A549 (cell line): Measurements from ENCODE around the gene RTP2. TPM values are rescaled to one million over a fixed set of nuclear protein-coding genes. Genes with fewer than 3 reads are reported as not detected.

Experiments
- ATAC-seq, 2 experiments: fragments of 200-7000 bp in 1 of 2; fragments of >200 bp in 1 of 2; cut with Nextera tagmentation in 1 of 2; cut with Tn5 transposase in 1 of 2; 3 replicates each; pipeline versions ENCODE4 v1.8.0 to v1.9.1; 2018 to 2020; ENCODE audit warnings: mild to moderate bottlenecking in 1 of 2, moderate library complexity in 1 of 2
- CTCF ChIA-PET: fragments of 300-600 bp; sonication (Branson Sonifier 250); formaldehyde crosslinking; extraction: SDS; loops from one replicate; lab custom pipeline; 2021; ENCODE audit warnings: antibody characterized with exemption, inconsistent platforms; lab: Yijun Ruan, JAX
- POLR2A ChIA-PET: fragments of 350-600 bp; formaldehyde crosslinking; extraction: SDS; loops from one replicate; lab custom pipeline; 2021; ENCODE audit warnings: antibody characterized with exemption, inconsistent platforms; lab: Yijun Ruan, JAX
- DNase-seq, 2 experiments: peaks; one replicate each; pipeline versions ENCODE4 v3.0.0 to v3.0.0-alpha.2; 2011 to 2016; ENCODE audit warnings: low read depth in 1 of 2, low spot score in 1 of 2
- FAIRE-seq: peaks from 2 replicates; lab custom pipeline; 2011; peaks lifted over from hg19 to GRCh38; lab: Jason Lieb, UNC
- H3K27ac ChIP-seq, 2 experiments: fragments of >200 bp; sonication (Bioruptor Twin); formaldehyde crosslinking; 3 replicates each; pipeline ENCODE4 v1.5.1; 2016 to 2017
- H3K4me1 ChIP-seq: fragments of >200 bp; sonication (Bioruptor Twin); formaldehyde crosslinking; 3 replicates; pipeline ENCODE4 v1.6.1; 2016
- H3K4me2 ChIP-seq: fragments of >200 bp; sonication (Bioruptor Twin); formaldehyde crosslinking; 3 replicates; pipeline ENCODE4 v1.6.1; 2016
- H3K4me3 ChIP-seq: fragments of >200 bp; sonication (Bioruptor Twin); formaldehyde crosslinking; 3 replicates; pipeline ENCODE4 v1.5.1; 2016
- H3K9me3 ChIP-seq: fragments of >200 bp; sonication (Bioruptor Twin); formaldehyde crosslinking; 3 replicates; pipeline ENCODE4 v1.6.1; 2016
- ATOH8 ChIP-seq: fragments of 250-450 bp; sonication (Bioruptor Pico); IDR thresholded peaks from 2 replicates; pipeline ENCODE4 v1.5.0; 2020; ENCODE audit warnings: low read depth, mild to moderate bottlenecking, moderate library complexity
- BCL3 ChIP-seq: fragments of >200 bp; sonication (Bioruptor Twin); formaldehyde crosslinking; IDR thresholded peaks from 3 replicates; pipeline ENCODE4 v1.6.1; 2016
- EHF ChIP-seq: fragments of 250-450 bp; sonication (Bioruptor Pico); IDR thresholded peaks from 2 replicates; pipeline ENCODE4 v1.5.0; 2020; ENCODE audit warnings: mild to moderate bottlenecking
- EP300 ChIP-seq, 2 experiments: fragments of >200 bp; sonication (Bioruptor Twin); formaldehyde crosslinking; IDR thresholded peaks; 2 replicates in 1 of 2; 3 replicates in 1 of 2; pipeline ENCODE4 v1.6.1; 2016 to 2017
- FOSL2 ChIP-seq, 2 experiments: fragments of 450-650 bp in 1 of 2; fragments of >200 bp in 1 of 2; sonication (Bioruptor Twin) in 1 of 2; formaldehyde crosslinking; IDR thresholded peaks; 2 replicates each; pipeline versions ENCODE4 v1.5.0 to v1.6.1; 2016 to 2020; ENCODE audit warnings: mild to moderate bottlenecking in 1 of 2, moderate library complexity in 1 of 2
- HDAC2 ChIP-seq: fragments of 200-600 bp; sonication (generic); IDR thresholded peaks from 2 replicates; pipeline ENCODE4 v1.6.1; 2016
- HOXB5 ChIP-seq: fragments of 250-450 bp; sonication (Bioruptor Pico); IDR thresholded peaks from 2 replicates; pipeline ENCODE4 v1.5.0; 2020; ENCODE audit warnings: mild to moderate bottlenecking, moderate library complexity
- RCOR1 ChIP-seq: fragments of 150-350 bp; IDR thresholded peaks from 2 replicates; pipeline ENCODE4 v1.6.1; 2014; ENCODE audit warnings: antibody characterized with exemption, low read length, low read depth
- RFX5 ChIP-seq: fragments of 450-650 bp; IDR thresholded peaks from 2 replicates; pipeline ENCODE4 v1.7.1; 2014; ENCODE audit warnings: antibody characterized with exemption, mild to moderate bottlenecking, moderate library complexity
- TFCP2L1 ChIP-seq: fragments of 250-450 bp; sonication (Bioruptor Pico); IDR thresholded peaks from 2 replicates; pipeline ENCODE4 v1.5.0; 2021; ENCODE audit warnings: mild to moderate bottlenecking
- TP53 ChIP-seq: fragments of 250-450 bp; sonication (Bioruptor Pico); IDR thresholded peaks from 2 replicates; pipeline ENCODE4 v1.5.0; 2021; ENCODE audit warnings: mild to moderate bottlenecking, moderate library complexity
- WGBS: methylation state at CpG from one replicate; pipeline ENCODE4 v1.1.6; 2017; ENCODE audit errors: missing lambda C conversion rate; 5-methylcytosine and 5-hydroxymethylcytosine counted together
- polyA plus RNA-seq, 4 experiments: library from polyadenylated mRNA; depleted of rRNA in 3 of 4; stranded (reverse); fragments of >200 nt; fragmentation: RNase III in 1 of 4; extraction: RNeasy Plus Mini Kit Qiagen cat#74134 plus additional on column Dnase treatment in 1 of 4; gene quantifications; 2 replicates in 3 of 4; 3 replicates in 1 of 4; pipeline ENCODE4 v1.2.3, GENCODE V29; 2011 to 2017
- TF ChIP-seq, protein P1 (sequence below): fragments of >200 bp; sonication (Bioruptor Twin); formaldehyde crosslinking; IDR thresholded peaks from 2 replicates; pipeline ENCODE4 v1.6.1; 2016
- TF ChIP-seq, protein P2 (sequence below): fragments of 200-600 bp; sonication (generic); IDR thresholded peaks from 2 replicates; pipeline ENCODE4 v1.6.1; 2016; ENCODE audit warnings: antibody characterized with exemption, mild to moderate bottlenecking, moderate library complexity
- TF ChIP-seq, protein P3 (sequence below): fragments of >200 bp; sonication (Bioruptor Twin); formaldehyde crosslinking; IDR thresholded peaks from 3 replicates; pipeline ENCODE4 v1.5.1; 2016

RTP2 gene
- polyA plus RNA-seq, 2 of the 4 experiments (the other 2 are of a cell fraction) = not detected

GRCh38 chr3:187720337-187720670 is 17.9 kb upstream of the RTP2 start (continued):
- TF ChIP-seq BCL3 = no peak
- no peak for TF ChIP-seq RFX5

DNA sequence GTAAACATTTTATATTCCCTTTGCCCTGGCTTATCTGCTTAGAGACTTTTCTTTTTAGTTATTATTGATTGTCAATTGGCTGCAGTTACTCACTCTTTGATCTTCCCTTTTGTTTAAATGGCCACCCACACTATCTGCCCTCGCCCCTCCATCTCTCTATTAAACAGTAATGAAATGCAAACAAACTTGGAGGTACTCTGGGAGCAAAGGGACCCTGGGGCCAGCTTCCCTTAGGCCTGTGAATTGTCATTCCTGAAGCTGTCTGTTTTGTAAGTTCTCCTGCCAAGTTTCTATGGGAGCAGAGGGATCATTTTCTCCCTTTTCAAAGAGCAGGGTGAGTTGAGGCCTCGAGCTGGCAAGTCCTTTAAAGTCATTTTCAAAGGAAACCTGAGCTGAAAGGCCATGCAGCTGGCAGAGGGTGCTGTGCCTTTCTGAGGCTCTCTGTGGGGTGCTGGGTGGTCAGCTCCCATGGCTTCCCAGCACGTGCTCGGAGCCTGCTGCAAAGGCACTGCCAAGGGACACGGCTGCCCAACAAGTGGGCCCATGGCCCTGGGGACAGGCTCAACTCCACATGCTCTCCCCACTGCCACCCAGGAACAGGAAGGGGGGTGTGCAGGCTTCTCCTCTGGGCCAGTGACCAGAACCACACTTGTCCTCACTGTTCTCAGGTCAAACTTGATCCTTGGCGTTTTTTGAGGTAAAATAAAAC is 17.4 kb upstream of the RTP2 start:
- 48% methylated on average over 3 of the region's 6 CpGs for WGBS
- ATAC-seq (no peak), FAIRE-seq (no peak), DNase-seq (no peak)
- Histone ChIP-seq H3K9me3 (no peaks in the 10 kb centered on the region), H3K4me2 (no peak overlapping the region), H3K4me1 (no peaks in the 10 kb centered on the region), H3K4me3 (no peak overlapping the region), H3K27ac (no peak overlapping the region)
- CTCF ChIA-PET = interaction anchor here (0.7 to 3.5 kb wide), 8 partner anchors 16 to 1236 kb away, joined by 3 to 13 read pairs (median 3); partner anchors contain the start of gene RPL39L
- POLR2A ChIA-PET = no interaction called here
- TF ChIP-seq, protein P1, sequence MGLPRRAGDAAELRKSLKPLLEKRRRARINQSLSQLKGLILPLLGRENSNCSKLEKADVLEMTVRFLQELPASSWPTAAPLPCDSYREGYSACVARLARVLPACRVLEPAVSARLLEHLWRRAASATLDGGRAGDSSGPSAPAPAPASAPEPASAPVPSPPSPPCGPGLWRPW = no peak
- TF ChIP-seq HOXB5 (CRISPR knock-in tag) = no peak
- no peak for TF ChIP-seq RCOR1
- no peak for TF ChIP-seq ATOH8 (CRISPR knock-in tag)
- no peak for TF ChIP-seq EP300 (IDR thresholded peaks at IDR 0.05)
- TF ChIP-seq, protein P2, sequence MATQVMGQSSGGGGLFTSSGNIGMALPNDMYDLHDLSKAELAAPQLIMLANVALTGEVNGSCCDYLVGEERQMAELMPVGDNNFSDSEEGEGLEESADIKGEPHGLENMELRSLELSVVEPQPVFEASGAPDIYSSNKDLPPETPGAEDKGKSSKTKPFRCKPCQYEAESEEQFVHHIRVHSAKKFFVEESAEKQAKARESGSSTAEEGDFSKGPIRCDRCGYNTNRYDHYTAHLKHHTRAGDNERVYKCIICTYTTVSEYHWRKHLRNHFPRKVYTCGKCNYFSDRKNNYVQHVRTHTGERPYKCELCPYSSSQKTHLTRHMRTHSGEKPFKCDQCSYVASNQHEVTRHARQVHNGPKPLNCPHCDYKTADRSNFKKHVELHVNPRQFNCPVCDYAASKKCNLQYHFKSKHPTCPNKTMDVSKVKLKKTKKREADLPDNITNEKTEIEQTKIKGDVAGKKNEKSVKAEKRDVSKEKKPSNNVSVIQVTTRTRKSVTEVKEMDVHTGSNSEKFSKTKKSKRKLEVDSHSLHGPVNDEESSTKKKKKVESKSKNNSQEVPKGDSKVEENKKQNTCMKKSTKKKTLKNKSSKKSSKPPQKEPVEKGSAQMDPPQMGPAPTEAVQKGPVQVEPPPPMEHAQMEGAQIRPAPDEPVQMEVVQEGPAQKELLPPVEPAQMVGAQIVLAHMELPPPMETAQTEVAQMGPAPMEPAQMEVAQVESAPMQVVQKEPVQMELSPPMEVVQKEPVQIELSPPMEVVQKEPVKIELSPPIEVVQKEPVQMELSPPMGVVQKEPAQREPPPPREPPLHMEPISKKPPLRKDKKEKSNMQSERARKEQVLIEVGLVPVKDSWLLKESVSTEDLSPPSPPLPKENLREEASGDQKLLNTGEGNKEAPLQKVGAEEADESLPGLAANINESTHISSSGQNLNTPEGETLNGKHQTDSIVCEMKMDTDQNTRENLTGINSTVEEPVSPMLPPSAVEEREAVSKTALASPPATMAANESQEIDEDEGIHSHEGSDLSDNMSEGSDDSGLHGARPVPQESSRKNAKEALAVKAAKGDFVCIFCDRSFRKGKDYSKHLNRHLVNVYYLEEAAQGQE = no peak
- no peak for TF ChIP-seq EHF (CRISPR knock-in tag)
- TF ChIP-seq TP53 (CRISPR knock-in tag) = no peak

- Histone ChIP-seq H3K4me2 (no peak overlapping the region), H3K27ac (no peak overlapping the region), H3K4me3 (no peak overlapping the region), H3K4me1 (no peaks in the 10 kb centered on the region), H3K9me3 (no peaks in the 10 kb centered on the region)
- no peak for DNase-seq
- ChIA-PET CTCF (interaction anchor here (0.7 to 5.8 kb wide), 6 partner anchors 9 to 498 kb away, joined by 3 to 67 read pairs (median 3); no protein-coding TSS in a partner anchor), POLR2A (no interaction called here)
- no peak for FAIRE-seq
- TF ChIP-seq FOSL2 (IDR thresholded peaks at IDR 0.05) (no peak), FOSL2 (CRISPR knock-in tag; IDR thresholded peaks at IDR 0.05) (no peak), HDAC2 (no peak), TFCP2L1 (no peak), EP300 (IDR thresholded peaks at IDR 0.05) (no peak), TP53 (CRISPR knock-in tag) (no peak)
- TF ChIP-seq, protein P3, sequence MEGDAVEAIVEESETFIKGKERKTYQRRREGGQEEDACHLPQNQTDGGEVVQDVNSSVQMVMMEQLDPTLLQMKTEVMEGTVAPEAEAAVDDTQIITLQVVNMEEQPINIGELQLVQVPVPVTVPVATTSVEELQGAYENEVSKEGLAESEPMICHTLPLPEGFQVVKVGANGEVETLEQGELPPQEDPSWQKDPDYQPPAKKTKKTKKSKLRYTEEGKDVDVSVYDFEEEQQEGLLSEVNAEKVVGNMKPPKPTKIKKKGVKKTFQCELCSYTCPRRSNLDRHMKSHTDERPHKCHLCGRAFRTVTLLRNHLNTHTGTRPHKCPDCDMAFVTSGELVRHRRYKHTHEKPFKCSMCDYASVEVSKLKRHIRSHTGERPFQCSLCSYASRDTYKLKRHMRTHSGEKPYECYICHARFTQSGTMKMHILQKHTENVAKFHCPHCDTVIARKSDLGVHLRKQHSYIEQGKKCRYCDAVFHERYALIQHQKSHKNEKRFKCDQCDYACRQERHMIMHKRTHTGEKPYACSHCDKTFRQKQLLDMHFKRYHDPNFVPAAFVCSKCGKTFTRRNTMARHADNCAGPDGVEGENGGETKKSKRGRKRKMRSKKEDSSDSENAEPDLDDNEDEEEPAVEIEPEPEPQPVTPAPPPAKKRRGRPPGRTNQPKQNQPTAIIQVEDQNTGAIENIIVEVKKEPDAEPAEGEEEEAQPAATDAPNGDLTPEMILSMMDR = no peak
- WGBS = 96% methylated on average over 5 of the region's 5 CpGs
- ATAC-seq = no peak
Observed at GRCh38 chr3:187718802-187719201, 16.4 kb upstream of the RTP2 start.
